LHCN-M2 (cell line): Measurements from ENCODE around the gene NAA30. TPM values are rescaled to one million over a fixed set of nuclear protein-coding genes. Genes with fewer than 3 reads are reported as not detected.
"Not testable (repeated sequence)": the region's sequence is repeated elsewhere in the genome, so short reads cannot be mapped to it uniquely, and the experiment has no call there.

Experiments used
- DNase-seq: peaks from one replicate; pipeline ENCODE4 v3.0.0-alpha.2; 2012; ENCODE audit warnings: low read depth
- polyA plus RNA-seq: library from polyadenylated mRNA; unstranded; fragments of >200 nt; gene quantifications from one replicate; pipeline ENCODE4 v1.2.1, GENCODE V29; 2012; ENCODE audit warnings: missing spikeins
- total RNA-seq: library from RNA; depleted of rRNA; stranded (reverse); fragments of >200 nt; gene quantifications from 2 replicates; pipeline ENCODE4 v1.2.3, GENCODE V29; 2014; rRNA removed

Gene NAA30
- 20.7 and 21.2 TPM in 2 replicates for total RNA-seq
- polyA plus RNA-seq: 6.7 TPM

DNA sequence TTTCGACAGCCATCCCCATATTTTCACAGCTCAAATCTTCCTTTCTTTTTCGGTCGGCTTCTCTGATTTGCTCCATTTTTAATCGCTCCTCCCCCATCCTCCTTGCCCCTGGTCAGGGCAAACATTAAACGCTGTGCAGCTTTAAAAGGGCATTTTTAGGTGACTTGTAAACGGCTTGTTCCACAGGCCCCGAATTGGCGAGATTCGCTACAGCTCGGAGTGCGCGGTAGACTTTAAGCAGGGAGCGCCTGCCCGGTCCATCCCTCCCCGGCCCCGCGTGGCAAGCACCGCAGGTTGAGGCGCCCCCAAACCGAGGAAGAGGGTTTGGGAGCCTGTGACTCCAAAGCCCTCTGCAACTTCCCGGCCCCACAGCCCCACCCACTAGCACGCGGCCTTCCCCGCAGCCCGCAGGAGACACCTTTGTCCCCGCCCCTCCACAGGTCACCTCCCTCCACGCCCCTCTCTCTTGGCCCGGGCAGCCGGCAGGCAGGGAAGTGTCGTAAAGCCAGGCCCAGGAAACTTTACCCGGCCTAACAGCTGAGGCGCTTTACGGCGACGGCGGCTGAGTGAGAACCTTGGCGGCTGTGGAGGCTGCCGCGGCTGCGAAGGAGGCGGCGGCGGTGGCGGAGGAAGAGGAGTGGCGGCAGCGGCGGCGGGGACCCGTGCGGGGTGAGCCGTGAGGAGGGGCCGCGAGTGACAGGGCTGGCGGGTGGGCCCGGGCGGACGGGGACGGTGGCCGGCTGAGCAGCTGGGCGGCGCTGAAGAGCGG lies at the start of gene NAA30:
Gene NAA30 (plus strand): TSS at position 550 of the 769 bp plus-strand sequence. CDS start 372 bp downstream, outside the sequence.
- peak; percentile 92 for DNase-seq

DNA sequence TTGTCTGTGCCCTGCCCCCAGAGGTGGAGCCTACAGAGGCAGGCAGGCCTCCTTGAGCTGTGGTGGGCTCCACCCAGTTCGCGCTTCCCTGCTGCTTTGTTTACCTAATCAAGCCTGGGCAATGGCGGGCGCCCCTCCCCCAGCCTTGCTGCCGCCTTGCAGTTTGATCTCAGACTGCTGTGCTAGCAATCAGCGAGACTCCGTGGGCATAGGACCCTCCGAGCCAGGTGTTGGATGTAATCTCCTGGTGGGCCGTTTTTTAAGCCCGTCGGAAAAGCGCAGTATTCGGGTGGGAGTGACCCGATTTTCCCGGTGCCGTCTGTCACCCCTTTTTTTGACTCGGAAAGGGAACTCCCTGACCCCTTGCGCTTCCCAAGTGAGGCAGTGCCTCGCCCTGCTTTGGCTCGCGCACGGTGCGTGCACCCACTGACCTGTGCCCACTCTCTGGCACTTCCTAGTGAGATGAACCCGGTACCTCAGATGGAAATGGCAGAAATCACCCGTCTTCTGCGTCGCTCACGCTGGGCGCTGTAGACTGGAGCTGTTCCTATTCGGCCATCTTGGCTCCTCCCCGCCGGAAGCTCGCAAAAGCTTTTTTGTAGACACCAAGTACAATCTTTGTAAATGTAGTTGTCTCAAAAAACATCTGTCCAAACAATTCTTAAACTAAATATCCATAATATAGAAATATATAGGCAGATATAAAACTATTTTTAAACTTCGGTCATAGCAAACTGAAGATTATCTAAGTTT lies 46.7 kb upstream of the NAA30 start:
- DNase-seq: not testable (repeated sequence)

DNA sequence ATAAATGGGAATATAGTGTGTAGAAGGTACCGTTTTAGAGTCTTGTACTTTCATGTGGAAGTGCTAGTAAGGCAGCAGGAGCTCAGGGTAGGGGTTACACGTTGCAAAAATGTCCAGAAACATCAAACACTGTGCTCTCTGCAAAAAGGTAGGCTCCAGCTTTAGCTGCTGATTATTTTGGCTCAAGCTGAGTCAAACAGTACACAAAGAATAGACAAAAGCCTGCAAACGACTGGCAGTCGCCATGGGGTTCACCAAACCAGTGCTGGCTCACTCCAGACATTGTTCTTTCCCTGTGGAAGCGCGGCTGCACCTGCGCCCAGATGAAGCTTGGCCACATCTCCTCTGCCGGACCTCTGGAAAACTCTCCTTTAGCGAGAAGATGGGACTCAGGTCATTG lies 45.3 kb upstream of the NAA30 start:
- DNase-seq: no peak

DNA sequence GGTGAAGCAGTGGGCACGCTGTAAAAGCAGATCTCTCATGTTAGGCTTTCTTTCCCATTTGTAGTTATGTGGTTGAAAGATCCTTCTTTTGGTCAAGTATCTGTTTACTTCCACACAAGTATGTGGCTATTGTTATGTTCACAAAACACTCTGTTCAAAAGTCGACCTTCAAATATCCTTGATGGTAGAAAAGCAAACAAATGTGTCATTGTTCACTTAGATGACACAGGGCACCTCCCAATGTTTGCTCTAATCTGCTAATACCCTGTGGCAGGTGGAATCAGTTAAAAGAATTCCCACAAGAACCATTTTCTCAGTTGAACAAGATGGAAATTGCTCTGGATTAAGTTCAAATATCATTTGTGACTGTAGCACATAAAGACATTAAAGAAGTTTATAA lies 43.6 kb upstream of the NAA30 start:
- peak; percentile 9 for DNase-seq

DNA sequence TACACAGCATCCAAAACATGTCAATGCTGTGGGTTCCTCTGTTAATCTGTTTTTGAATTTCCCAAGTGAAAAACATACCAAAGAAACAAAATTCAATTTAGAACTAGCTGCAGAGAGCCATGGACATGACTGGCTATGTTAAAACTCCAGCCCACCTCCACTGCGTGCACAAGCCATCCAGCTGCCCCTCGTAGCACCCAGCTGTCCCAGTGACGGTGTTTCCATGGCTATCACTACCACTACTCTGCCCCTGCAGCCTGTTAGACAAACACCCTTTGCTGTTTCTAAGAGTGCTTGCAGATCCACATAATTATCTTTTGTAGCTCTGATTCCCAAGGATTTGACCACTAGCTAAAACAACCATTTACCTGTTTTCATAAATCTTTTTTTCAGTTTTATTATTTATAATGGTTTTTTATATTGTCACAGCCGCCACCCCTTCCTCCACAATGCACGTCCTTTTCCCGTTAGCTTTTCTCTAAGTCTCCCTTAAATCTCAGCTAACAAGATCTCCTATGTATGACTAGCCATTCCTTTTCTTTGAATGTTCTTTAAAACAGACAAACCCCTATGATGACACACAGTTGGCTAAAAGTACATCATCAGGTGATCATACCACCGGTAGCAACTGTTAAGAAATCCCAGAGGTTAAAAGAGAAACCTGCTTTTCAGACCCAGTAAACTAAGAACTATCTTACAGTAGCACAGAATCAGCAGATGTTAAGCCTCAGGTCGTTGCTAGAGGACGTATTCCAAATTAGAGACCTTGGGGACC lies 37.8 kb upstream of the NAA30 start:
- DNase-seq: no peak

DNA sequence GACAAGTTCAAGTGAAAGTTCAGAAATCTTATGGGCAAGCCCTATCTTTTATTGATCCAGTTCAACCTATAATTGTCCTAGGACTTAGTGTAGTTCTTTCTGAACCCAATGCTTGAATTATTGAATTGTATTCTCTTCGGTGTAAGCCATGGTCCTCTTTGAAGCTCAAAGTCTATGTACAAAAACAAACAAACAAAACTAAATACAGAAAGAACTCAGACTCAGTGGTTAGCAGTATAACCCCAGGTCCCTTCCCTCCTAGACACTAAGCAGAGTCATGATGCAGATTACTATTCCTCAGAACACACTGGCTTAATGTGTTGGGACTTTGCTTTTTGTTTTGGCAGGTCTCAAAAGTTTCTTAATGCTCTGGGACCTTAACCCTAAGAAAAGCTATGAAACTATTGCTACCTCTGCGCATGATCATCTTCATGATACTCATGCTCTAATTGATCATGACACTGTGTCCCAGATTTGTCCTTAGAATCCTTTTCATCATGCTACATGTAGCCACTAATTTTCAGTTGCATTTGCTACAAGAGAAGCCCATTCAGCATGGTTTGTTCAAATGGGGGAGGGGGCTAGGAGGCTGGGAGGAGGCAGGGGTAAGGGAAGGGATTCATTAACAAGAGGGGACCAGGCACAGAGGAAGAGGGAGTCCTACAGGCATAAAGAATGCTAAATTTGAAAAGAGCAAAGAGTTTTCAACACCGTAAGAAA lies 35.1 kb upstream of the NAA30 start:
- DNase-seq: no peak

DNA sequence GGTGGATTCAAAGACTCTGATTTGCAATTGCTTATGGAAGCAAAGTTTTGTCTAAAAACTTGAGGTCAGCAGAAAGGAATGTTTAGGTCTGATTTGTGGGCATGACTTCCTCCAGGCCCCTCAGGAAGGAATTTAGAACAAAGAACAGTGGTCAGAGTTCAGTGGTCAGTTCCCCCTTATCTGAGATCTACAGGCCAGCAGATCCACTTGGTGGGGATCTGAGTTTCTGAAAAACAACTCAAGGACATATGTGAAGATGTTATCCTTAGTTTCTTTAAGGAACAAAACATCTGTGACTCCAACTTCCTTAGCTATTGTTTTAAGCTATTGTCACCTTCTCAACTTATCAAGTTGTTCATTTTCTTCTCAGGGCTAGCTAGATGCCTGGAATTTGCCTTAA lies 28.0 kb upstream of the NAA30 start:
- no peak for DNase-seq

DNA sequence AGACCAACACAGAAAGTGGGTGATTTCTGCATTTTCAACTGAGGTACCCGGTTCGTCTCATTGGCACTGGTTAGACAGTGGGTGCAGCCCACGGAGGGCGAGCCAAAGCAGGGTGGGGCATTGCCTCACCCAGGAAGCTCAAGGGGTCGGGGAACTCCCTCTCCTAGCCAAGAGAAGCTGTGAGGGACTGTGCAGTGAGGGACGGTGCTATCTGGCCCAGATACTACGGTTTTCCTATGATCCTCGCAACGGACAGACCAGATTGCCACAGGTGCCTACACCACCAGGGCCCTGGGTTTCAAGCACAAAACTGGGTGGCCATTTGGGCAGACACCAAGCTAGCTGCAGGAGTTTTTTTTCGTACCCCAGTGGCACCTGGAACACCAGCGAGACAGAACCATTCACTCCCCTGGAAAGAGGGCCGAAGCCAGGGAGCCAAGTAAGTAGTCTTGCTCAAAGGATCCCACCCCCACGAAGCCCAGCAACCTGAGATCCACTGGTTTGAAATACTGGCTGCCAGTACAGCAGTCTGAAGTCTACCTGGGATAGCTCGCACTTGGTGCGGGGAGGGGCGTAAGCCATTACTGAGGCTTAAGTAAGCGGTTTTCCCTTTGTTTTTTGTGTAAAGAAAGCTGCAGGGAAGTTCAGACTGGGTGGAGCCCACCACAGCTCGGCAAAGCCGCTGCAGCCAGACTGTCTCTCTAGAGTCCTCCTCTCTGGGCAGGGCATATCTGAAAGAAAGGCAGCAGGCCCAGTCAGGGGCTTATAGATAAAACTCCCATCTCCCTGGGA lies 25.5 kb upstream of the NAA30 start:
- no peak for DNase-seq

DNA sequence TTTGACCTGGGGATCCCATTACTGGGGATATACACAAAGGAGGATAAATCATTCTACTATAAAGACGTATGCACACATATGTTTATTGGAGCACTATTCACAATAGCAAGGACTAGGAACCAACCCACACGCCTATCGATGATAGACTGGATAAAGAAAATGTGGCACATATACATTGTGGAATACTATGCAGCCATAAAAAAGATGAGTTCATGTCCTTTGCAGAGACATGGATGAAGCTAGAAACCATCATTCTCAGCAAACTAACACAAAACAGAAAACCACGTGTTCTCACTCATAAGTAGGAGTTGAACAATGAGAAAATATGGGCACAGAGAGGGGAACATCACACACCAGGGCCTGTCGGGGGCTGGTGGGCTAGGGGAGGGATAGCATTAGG lies 20.2 kb upstream of the NAA30 start:
- DNase-seq: not testable (repeated sequence)

DNA sequence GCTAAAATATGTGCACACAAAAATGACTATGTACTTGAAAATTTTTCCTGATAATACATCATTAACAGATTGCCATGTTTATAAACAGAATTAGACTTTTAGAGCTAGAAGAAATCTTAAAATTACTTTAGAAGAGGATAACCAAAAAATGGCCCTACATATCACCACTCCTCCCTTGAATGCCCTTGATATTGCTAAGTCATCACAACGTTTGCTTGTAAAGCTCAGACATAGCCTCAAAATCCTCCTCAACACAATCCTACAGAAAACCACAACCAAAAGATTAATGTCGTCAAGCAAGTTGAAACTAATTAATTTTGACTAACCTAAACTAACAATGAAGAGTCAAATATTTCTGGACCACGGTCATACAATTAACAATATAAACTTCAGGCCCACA lies 19.4 kb upstream of the NAA30 start:
- no peak for DNase-seq

DNA sequence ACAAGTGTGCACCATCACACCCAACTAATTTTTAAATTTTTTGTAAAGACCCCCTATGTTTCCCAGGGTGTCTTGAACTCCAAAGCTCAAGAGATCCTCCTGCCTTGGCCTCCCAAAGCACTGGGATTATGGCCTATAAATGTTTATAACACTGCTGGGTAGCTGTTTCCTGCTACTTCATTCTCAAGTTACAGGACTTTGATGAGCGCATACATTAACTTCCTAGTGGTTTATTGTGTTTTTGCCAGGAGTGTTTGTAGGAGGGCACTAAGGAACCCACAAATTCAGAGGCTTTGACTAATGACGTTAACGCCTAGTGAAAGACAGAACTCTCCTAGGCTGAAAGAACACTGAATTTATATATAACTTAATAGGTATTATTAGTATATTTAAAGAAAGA lies 15.2 kb upstream of the NAA30 start:
- DNase-seq: no peak

DNA sequence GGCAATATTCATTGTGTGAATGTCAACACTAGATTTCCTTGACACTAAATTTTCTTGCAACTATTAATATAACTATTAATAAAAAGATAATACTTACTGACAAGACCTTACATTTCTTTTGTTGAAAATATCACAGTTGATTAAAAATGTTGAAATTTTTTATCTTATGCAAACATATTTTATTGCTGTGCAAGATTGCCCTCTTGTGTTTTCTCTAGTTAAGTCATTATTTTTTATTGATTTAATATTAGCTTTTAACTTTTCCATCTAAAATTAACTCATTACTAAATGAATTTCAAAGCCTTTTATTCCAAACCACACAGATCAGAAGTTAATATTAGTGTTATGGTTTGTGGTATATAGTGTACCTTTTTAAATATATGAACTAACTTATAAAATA lies 11.7 kb upstream of the NAA30 start:
- no peak for DNase-seq

DNA sequence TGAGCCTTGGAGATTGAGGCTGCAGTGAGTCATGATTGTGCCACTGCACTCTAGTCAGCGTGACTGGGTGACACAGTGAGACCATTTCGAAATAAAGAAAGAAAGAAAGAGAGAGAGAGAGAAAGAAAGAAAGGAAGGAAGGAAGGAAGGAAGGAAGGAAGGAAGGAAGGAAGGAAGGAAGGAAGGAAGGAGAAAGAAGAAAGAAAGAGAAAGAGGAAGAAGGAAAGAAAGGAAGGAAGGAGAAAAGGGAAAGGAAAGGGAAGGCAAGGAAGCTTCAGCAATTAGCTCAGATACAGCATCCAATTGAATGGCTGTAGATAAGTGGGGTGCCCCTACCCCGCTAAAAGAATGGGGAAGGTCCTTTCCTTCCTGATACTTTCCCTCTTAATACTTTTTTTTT lies 9.5 kb upstream of the NAA30 start:
- DNase-seq: no peak

DNA sequence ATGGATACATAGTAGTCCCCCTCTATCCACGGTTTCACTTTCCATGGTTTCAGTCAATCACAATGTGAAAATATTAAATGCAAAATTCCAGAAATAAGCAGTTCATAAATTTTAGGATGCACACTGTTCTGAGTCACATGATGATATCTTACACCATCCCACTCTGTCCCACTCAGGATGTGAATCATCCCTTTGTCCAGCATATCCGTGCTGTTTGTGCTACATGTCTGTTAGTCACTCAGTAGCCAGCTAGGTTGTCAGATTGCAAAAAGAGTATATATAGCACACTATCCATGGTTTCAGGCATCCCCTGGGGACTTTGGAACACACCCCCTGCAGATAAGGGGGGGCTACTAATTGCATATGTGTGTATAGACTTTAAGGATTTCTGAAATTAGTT lies 8.1 kb upstream of the NAA30 start:
- DNase-seq: peak; percentile 94

DNA sequence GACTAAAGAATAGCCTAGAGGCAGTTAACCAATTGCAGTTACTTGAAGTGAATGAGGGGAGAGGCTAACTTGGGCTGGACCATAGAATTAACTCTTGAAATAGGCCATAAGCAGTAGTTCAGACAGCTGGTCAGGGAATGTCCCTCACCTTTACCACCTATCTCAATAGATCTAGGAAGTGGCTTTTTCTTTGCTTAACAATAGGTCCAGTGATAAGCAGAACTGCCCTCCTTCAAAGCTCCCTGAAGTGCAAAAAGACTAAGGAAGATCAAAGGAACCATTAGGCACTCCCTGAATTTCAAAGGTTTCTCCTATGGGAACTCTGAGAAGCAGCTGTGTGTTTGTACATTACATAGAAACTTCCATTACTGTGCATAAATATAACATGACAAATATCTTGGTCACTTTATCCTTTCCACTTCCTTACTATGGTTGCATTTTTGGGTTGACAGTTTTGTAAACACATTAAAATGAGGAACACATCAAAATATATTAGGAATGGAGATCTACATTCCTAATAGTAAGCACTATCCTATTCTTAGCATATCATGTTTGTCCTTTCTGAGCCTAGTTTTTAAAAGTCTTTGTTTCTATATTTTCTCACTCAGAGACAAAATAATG lies 7.2 kb upstream of the NAA30 start:
- DNase-seq: no peak

DNA sequence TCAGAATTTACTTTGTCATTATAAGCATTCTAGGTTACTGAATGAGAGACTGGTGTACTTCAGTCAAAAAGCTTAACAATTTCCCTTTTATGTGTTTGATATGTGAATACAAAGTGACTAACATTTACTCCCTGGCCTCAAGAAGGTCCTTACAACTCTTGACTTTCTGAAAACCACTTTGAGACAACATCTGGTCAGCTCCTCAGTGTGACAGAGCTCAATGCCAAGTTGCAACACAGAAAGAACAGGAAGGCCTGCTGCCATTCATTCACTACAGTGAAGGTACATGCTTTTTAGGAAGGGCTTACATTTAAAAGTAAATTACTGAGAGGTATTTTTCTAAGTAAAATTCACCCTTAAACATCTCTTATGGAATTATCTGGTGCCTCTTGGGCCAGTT lies 2.3 kb upstream of the NAA30 start:
- no peak for DNase-seq

DNA sequence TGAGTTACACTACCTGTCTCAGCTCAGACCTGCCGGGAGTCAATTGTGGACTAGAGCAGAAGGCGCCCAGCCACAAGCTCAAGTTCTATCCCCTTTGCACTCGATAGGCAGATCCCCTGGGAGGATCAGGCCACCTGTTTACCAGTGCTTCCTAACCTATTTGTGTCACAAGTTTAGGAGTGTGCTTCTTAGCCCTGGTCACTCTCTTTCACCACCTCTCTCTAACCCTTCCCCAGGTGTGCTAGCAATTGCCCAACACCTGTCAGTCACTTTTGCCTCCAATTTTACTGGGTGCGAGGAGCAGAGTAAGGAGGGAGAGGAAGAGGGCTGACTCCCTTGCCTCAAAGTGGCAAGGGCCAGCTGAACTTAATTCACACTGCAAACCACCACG lies 745 bp upstream of the NAA30 start:
- no peak for DNase-seq

DNA sequence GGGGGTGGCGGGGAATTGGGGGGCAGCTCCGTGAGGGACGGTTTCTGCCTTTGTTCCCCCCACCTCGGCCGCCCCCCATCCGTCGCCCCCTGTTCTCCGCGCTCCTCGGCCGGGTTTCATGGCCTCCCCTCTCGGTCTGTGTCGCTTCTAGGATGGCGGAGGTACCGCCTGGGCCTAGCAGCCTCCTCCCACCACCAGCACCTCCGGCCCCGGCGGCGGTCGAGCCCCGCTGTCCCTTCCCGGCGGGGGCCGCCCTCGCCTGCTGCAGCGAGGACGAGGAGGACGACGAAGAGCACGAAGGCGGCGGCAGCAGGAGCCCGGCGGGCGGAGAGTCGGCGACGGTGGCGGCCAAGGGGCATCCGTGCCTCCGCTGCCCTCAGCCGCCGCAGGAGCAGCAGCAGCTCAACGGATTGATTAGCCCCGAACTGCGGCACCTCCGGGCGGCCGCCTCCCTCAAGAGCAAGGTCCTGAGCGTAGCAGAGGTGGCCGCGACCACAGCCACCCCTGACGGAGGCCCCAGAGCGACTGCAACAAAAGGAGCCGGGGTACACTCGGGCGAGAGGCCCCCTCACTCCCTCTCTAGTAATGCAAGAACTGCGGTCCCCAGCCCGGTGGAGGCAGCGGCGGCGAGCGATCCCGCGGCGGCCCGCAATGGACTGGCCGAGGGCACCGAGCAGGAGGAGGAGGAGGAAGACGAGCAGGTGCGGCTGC lies 575 bp downstream of the NAA30 start:
- peak; percentile 32 for DNase-seq

DNA sequence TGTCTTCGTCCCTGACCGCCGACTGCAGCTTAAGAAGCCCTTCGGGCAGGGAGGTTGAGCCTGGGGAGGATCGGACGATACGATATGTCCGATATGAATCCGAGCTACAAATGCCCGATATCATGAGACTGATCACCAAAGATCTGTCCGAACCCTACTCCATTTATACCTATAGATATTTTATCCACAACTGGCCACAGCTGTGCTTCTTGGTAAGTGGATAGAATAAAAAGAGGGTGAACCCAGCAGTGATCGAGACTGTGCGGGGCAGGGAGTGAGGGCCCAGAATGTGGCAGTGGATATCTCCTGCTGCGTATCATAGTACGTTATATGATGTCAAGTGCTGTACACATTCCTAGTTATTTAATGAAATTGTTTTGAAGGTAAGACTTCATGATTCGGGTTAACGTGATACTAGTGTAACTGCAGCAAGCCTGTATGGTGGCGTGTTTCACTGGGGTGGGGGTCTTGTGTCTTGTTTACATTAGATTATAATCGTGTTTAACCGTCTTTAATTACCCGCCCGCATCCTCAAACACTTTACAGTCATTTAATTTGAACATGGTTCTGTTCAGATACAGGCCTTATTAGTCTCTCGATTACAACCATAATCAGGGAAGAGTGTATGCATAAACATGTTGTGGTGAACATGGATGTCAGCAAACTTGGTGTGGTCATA lies 1.3 kb downstream of the NAA30 start:
- DNase-seq: no peak
